ENCODE results near the gene TAF4B. TPM values are rescaled to one million over a fixed set of nuclear protein-coding genes. Genes with fewer than 3 reads are reported as not detected.
A peak's percentile ranks its signal among the peaks of the same experiment; 100 is the strongest.

The TAF4B gene
- total RNA-seq, 4 donors from 2014 or later: 5.2 to 14.1 (median 8.1) TPM

DNA sequence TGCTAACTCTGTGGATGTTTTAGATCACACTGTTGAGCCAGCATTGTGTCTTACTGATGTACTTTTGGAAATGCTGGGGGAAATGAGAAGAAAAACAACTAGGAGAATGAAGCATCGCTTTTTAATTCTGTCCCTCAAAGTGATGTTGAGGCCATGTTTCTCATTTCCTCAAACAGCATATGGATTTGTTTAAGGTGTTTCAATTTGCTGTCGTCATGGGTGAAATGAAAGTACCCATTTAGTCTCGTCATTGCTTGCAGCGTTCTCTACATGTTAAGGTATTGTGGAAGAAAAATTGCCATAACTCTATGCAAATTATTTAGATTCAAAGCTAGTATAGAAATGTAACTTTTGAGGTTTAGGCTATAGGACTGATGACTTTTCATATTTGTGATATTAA is 170.8 kb downstream of the TAF4B start:
- WGBS: 92% methylated on average over 4 of the region's 4 CpGs
- DNase-seq (ENCODE audit: extremely low spot score): no peak
- H3K9me3 ChIP-seq: no peaks in the 10 kb centered on the region
- no peak overlapping the region for H3K27ac ChIP-seq (replicated peaks in 1 of 4)
- no peaks in the 10 kb centered on the region for H3K4me1 ChIP-seq
- no peak overlapping the region for H3K4me3 ChIP-seq
- intact Hi-C loops (cut with DNase I): no loop called here
- TF ChIP-seq CTCF (IDR thresholded peaks at IDR 0.05) (no peak), EP300 (IDR thresholded peaks at IDR 0.05) (no peak), POLR2A (IDR thresholded peaks at IDR 0.05; ENCODE audit: low read depth) (no peak), POLR2AphosphoS5 (IDR thresholded peaks at IDR 0.05) (no peak)
- H3K36me3 ChIP-seq: no peaks in the 10 kb centered on the region
- no peaks in the 10 kb centered on the region for H3K27me3 ChIP-seq

DNA sequence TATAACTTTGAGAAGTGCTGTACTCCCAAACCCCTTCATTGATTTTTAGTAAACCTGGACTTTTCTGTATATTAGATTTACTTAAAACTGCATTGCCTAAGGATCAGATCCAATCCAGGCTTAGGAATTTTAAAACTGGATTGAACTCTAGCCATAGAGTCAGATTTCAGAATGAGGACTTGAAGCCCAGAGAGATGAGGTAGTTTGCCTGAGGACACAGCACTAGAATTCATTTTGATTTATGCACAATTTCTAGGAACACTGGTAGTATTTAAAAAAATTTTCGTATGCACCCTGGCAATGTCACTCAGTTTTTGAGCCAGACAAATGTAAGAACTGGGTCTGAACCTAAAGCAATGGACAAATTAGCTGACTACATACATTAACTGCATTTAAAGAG is 177.2 kb downstream of the TAF4B start:
- 35% methylated on average over 1 of the region's 1 CpG for WGBS
- Histone ChIP-seq H3K27ac (replicated peaks in 1 of 4) (no peak overlapping the region), H3K4me3 (no peak overlapping the region), H3K27me3 (no peaks in the 10 kb centered on the region), H3K9me3 (no peaks in the 10 kb centered on the region), H3K36me3 (no peaks in the 10 kb centered on the region), H3K4me1 (no peaks in the 10 kb centered on the region)
- intact Hi-C loops (cut with DNase I): no loop called here
- no peak for TF ChIP-seq CTCF (IDR thresholded peaks at IDR 0.05)
- TF ChIP-seq EP300 (IDR thresholded peaks at IDR 0.05): no peak
- TF ChIP-seq POLR2A (IDR thresholded peaks at IDR 0.05; ENCODE audit: low read depth): no peak
- TF ChIP-seq POLR2AphosphoS5 (IDR thresholded peaks at IDR 0.05): no peak
- DNase-seq (ENCODE audit: extremely low spot score): no peak

DNA sequence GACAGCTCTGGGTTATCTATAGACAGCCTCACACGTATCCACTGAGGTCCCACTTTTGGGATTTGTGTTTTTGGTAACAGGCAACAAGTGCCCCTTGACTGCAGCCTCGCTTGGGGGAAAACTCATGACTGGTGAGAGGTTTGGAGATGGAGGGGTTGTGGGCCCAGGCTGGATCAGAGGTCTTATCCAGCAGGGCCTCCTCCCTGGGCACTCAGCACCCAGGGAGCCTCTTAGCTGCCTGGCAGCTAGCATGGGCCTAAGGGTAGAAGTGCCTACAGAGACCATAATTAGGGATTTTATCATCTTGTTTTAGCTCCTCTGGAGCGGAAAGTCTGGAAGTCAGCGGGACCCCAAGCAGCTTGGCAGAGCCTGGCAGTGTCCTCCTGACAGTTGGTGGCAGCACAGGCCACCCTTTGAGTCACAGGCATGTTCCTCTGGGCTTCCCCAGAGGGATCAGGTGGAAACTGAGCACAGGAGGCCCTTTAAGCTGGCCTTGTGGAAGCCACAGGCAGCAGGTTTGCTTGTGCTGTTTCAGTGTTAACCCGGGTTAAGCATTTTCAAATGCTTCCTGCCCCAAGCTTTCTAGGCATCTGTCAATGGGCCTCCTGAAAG is 179.1 kb downstream of the TAF4B start:
- intact Hi-C loops (cut with DNase I): no loop called here

DNA sequence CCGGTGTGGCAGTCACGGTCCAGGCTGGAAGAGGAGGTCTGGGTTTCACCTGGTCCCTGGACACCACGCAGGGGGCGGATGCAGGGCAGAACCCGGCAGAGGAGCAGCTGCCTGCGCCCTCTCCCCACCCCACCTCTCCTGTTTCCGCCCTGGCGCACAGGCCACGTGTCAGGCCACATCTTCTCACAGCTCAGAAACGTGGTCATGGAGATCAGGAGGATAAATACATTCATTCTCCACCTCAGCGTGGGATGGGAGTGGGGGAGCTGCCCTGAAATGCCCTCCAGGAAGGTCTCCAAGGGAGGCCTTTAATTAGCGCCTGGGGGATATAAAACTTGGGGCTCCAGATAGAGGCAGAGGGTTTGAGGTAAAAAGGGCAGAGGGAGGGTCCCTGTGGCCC is 180.1 kb downstream of the TAF4B start:
- TF ChIP-seq POLR2A (IDR thresholded peaks at IDR 0.05; ENCODE audit: low read depth) (no peak), CTCF (IDR thresholded peaks at IDR 0.05) (no peak), POLR2AphosphoS5 (IDR thresholded peaks at IDR 0.05) (no peak), EP300 (IDR thresholded peaks at IDR 0.05) (no peak)

More for the DNA sequence above, 179.1 kb downstream of the TAF4B start:
- Histone ChIP-seq H3K4me3 (no peak overlapping the region), H3K27ac (replicated peaks in 1 of 4) (no peak overlapping the region), H3K27me3 (no peaks in the 10 kb centered on the region), H3K36me3 (no peaks in the 10 kb centered on the region), H3K4me1 (no peaks in the 10 kb centered on the region), H3K9me3 (no peaks in the 10 kb centered on the region)
- WGBS: 90% methylated on average over 2 of the region's 5 CpGs
- TF ChIP-seq EP300 (IDR thresholded peaks at IDR 0.05) (no peak), POLR2A (IDR thresholded peaks at IDR 0.05; ENCODE audit: low read depth) (no peak), POLR2AphosphoS5 (IDR thresholded peaks at IDR 0.05) (no peak), CTCF (IDR thresholded peaks at IDR 0.05) (peak in 2 of 3 experiments; percentile 17 to 24)
- peak; percentile 75 for DNase-seq (ENCODE audit: extremely low spot score)

More for the DNA sequence above, 180.1 kb downstream of the TAF4B start:
- DNase-seq (ENCODE audit: extremely low spot score): no peak
- H3K9me3 ChIP-seq: no peaks in the 10 kb centered on the region
- no peak overlapping the region for H3K4me3 ChIP-seq
- H3K36me3 ChIP-seq: no peaks in the 10 kb centered on the region
- intact Hi-C loops (cut with DNase I): no loop called here
- no peaks in the 10 kb centered on the region for H3K4me1 ChIP-seq
- 86% methylated on average over 4 of the region's 12 CpGs for WGBS
- no peak overlapping the region for H3K27ac ChIP-seq (replicated peaks in 1 of 4)
- no peaks in the 10 kb centered on the region for H3K27me3 ChIP-seq
